Measurements from ENCODE around the gene TMEM125.

Gene TMEM125

DNA sequence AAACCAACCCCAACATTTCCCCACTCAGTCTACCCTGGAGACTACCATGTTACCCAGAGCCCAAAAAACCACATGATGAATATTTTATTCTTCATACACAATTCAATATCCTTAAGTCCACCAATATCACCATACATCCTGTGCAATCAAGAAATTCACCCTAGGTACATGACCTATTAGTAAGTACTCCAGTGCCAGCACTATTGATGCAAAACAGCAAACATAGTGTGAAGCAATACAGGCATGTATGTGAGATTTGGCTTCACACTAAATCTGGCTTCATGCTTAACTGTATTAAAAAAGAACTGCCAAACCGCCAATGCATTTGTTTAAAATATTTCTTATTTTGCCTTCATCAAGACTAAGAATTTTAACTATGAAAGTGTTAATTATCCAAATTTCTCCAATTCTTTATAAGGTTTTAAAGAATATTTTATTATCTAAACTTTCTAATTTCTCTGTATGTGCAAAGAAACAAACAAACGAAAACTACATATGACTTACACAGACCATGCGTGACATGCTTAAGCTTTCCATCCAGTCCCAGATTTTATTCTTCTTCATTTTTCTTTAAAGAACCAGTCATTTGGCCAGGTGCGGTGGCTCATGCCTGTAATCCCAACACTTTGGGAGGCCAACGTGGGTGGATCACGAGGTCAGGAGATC is 22.4 kb upstream of the TMEM125 start:
- no peak for DNase-seq

DNA sequence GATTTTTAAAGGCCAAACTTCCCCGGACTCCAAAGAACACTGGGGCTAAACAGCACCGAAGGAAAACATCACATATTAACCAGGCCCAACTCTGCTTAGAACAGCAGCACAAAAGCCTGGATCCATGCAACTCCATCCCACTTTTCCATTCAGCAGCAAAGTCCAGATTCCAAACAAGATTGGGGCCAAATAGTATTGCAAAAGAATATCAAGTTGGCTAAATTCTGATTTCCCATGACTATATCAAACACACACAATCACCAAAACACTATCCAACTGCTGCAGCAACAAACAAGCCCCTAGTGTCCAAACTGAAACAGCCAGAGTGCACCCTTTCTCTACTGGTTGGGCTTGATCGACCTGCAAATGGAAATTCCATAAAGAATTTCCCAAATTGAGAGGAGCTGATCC is 19.4 kb upstream of the TMEM125 start:
- DNase-seq, result no peak

DNA sequence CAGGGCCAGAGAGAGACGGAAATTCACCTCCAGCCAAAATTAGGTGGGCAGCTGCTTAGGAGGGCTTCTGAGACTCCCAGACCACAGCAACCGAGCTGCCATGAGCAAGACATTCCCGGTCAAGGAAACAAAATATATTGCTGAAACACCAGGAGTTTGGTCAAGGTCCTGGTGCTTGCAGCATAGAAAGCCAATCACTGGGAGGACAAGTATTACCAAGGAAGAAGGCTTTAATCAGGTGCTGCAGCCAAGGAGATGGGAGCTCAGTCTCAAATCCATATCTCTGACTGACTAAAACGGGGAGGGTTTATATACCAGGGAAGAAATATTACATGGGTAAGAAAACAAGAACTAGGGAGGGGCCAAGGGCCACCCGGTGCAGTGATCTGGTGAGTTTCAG is 18.8 kb upstream of the TMEM125 start:
- no peak for DNase-seq

DNA sequence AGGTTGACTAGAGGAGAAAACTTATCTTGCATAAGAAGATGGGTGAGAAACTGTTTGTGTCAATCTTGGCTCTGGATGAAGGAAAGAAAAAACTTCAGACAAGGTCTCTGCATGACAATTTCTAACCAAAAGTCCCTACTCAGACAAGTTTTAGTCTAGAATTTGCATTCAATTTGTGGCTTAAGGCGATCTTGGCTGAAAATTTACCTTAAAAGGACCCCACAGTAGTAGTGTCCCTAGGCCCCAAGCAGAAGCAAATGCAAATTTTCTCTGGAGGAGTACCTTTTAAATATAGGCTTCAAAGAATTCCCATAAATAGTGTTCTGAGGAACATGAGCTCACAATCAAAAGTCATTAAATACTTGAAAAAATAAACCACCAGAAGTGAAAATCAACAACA is 17.6 kb upstream of the TMEM125 start:
- no peak for DNase-seq

DNA sequence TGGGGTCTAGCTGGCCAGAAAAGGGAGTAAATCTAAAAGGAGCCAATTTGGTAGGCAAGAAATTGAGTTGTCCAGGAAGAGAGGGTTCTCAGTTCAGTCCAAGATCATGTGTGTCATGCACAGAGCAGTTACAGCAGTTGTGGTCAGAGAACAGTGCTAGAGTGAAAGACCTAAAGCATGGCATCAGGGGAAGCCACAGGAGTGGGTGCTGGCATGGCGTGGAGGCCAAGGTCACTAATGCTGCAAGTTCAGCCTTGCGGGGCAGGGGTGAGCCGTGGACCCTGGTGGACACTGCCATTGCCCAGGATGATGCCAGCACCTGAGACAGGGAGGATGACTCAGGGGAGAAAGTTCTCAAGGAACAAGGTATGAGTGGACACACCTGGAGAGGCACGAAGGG is 16.6 kb upstream of the TMEM125 start:
- DNase-seq, result no peak

DNA sequence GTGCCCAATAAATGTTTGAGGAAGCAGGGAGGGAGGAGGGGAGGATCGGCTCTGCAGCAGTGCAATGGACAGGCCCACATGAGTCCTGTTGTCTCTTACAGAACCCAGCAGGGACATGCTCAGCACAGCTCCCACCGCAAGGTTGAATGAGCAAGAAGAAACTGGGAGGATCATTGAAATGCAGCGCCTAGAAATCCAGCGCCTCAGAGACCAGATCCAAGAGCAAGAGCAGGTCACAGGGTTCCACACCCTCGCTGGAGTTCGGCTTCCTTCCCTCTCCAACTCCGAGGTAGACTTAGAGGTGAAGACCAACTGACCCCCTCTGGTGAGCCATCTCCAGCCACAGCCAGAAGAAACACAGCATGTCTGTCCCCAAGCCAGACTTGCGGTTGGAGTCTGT is 15.9 kb upstream of the TMEM125 start:
- DNase-seq, result no peak

DNA sequence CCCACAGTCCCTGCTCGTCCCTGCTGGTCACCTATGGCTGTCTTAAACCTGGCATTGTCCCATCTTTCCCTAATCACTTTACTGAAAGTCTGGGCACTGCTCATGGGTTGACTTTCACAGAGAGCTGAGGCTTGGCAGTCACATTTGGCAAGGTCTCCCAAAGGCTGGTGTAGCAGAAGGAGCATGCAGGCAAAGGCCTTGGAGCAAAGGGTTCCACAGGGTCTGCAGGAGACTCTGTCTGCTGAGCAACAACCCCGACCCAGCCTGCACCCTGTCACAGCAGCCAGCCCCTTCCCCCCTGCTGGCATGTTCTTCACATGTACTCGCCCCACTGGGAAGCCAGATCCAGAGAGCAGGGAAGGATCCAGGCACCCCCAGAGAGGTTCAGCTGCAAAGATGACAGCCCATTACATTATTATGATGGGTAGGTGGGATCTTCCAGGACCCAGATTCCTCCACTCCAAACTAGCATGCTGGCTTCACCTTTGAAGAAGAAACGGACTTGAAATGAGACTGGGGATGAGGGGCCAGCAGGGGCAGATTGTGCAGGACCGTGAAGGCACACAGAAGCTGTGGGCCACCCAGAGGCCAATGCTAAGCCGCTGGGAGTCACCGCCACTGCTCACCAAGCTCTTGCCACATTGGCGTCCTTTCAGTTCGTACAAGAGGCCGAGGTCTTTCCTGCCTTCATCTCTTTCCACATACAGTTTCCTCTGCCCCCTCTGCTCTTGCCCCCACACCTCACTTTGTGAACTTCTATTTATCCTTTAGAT is 14.2 kb upstream of the TMEM125 start:
- no peak for DNase-seq

DNA sequence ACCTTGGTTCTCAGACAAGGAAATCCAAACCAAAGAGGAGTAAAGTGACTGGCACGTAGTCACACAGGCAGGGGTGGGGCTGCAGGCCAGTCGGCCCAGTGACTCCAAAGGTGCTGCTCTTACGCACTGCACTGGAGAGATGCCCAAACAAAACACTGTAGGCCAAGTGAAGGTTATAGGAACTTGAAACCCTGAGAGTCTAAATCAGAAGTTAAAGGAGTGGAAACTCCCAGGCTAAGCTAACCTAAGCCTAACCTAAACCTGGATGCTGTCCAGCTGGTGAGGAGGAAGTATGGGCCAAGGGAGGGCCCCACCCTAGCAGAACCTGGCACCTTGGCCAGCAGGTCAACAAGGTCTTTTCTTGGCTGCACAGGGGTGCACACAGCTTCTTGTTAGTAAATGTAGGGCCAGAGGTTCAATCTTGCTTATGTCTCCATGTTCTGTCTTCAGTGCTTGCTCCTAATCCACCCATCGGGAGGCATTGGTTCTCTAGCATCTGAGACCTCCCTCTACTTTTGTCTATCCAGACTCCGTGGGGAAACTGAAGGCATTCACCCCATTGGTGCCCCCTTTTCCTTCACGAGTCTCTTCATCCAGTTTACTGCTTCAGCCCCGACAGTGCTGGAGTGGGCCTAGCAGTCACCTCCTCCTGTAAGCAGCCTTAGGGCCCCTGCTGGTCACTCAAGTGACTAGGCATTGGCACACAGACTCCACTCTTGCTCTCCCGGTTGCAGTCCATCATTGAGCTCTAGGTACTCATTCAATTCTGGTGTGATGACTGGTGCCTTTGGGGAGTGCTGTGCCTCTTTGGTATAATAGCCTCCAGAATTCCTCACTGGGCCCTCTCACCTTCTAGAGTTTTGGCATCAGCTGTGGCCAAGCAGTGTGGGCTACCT is 12.9 kb upstream of the TMEM125 start:
- DNase-seq, result no peak

DNA sequence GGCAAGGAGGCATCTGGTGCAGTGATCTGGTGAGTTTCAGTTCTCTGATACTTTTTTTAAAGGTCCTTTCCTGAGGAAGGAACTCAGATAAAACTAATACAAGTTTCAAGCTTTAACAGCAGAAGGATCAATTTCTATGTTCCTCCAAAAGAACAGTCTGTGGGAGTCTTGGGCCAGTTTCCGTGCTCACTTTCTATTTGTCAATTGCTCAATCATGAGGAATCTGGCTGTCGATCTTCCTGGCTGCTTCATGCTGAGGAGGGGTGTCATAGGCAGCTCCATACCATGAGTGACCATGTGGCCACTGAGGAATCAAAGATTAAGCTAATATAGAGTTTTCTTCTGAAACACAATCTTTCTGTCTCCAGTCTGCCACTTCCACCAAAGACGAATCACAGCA is 11.4 kb upstream of the TMEM125 start:
- DNase-seq, result no peak

DNA sequence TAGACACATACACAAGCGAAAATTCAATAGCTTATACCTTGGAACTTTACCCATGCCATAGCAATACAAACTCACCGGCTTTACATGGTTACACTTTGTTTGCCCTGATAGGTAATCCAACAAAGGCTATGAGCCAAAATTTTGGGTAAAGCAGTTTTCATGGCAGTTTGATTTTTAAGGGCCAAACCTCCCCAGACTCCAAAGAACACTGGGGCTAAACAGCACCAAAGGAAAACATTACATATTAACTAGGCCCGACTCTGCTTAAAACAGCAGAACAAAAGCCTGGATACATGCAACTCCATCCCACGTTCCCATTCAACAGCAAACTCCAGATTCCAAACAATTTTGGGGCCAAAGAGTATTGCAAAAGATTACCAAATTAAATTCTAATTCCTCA is 4.4 kb upstream of the TMEM125 start:
- DNase-seq, result no peak

DNA sequence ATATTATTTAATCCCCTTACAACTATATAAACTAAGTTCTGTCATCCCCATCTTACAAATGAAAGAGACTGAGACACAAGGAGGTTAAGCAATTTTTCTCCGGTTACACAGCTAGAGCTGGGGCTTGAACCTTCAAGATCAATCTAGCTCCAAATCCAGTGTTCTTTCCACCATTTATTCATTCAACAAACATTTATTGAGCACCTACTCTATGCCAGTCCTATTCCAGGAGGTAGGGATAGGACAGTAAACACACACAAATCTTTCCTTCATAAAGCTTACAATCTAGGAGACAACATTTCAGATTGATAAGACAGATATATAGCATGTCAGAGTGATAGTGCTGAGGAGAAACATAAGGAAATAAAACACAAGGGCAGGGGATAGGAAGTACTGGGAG is 2.9 kb upstream of the TMEM125 start:
- no peak for DNase-seq

DNA sequence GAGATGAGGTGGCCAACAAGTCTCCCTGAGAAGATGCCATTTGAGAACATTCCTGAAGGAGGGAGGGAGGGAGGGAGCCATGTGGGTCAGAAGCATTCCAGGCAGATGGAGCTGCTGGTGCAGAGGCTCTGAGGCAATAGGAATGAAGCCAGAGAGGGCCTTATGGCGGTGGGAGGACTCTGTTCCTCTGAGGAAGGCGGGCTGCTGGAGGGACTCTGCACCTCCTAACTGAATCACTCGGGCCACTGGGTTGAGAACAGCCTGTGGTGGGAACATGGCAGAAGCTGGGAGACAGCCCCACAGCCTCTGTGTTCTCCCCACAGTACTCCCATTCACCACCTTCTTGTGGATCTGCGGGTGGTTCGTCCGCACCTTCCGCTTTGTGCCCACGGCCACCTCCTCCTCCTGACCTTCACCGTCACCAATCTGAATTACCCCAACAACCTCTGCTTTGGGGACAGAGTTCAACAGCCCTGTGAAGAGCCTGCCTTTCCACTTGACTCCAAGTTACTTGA is 2.4 kb upstream of the TMEM125 start:
- DNase-seq, result no peak

DNA sequence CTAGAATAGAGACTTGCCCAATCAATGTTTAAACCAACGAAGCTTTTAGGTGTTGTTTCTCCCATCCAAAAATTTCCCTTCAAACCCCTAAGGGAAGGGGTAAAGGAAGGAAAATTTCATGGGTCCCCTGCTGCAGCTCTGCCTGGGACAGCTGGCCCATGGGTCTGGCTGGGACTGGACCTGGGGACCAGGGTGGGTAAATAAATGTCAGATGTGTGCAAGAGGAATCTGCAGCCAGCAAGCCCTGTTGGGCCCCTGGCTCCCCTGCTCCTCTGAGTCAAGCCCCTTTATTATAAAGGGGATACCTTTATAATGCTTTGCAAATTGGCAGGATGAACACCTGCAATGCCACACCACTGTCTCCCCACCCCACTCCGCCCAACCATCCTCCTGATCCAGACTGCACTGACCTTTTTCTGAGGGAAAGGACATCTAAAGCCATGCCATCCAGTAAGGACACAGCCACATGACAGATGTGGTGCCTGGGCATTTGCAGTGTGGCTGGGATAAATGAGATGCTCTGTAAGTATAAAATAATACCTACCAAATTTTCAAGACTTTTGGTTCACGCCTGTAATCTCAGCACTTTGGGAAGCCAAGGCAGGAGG is 1.9 kb upstream of the TMEM125 start:
- no peak for DNase-seq

DNA sequence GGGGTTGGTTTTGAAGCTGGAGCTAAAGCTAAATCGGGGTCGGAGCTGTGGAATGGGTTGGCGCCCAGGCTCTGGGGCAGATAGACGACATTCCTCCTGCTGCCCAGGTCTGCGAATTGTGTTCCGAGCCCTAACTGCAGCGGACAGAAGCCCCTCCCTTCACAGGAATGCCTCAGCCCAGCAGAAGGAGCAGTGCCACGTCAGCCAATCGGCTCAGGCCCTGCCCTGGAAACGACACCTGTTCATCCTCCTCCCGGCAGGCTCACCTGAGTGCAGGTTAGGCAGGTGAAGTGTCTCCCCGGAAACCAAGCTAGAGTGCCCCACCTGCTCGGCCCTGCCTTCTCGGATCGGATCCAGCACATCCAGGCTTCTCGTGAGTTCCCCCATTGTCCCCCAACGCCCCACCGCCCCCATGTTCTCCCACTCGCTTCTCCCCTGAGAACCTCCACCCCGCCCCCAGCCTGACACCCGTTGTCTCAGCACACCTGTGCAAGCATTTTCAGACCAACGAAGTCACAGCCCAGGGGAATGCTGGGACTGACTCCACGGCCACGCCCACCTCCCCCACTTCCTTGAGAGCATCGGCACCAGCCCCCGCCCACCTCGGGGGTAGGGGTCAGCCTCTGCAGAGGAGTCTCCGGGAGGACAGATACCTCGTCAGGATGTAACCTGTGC is 775 bp downstream of the TMEM125 start:
- DNase-seq, result peak; percentile 34

DNA sequence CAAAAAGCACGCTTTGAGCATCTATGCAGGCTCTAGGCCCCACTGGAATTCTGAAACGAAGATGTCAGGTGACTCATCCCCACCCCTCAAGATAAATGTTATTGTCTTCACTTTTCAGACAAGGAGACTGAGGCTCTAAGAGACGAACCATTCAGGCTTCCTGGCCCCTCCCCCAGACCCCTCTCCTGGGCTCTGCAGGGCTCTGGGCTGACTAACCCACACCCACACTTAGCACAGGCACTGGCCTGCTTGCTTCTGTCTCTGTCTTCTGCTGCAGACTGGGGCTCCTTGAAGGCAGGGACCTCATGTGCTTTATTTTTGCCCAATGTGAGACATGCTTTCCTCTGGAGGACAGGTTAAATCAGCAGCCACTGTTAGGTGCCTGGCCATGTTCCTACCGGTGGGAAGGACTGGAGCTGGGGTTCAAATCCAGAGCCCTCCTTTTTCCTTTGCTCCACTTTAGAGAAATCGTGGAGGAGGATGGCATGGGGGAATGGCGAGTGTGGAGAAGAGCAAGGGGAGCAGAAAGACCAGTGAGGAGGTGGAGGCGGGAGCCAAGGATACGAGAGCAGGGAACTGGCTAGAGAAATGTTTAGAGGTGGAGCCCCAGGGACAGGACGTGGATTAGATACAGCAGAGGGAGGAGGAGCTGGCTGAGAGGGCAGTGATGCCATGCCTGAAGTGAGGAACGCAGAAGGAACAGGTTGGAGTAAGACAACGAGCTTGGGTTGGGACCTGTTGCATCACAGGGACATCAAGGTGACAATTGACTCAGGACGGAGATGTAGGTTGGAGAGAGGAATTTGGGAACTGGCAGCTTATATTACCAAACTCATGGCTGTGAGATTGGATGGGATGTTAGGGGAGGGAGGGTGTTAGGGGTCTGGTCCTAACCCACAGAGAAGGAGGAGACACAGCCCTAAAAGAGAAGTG is 1.7 kb downstream of the TMEM125 start:
- peak; percentile 15 for DNase-seq

DNA sequence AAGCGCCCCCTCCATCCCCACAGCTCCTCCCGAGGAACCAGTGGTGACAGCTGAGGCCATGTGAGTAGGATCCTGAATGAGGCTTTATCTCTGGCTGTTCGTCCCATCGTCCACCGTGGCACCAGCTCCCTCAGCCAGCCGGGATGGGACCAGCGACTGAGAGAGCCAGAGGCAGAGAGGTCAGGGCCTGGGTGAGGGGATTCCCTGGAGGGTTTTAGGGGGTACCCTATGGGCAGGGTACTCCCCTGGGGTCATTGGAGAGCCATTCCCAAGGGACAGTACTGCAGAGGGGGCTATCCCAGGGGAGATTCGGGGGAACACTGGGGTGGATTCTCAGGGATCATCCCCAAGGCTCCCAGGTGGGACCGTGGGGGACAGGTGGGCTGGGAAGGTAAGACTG is 2.4 kb downstream of the TMEM125 start:
- no peak for DNase-seq

DNA sequence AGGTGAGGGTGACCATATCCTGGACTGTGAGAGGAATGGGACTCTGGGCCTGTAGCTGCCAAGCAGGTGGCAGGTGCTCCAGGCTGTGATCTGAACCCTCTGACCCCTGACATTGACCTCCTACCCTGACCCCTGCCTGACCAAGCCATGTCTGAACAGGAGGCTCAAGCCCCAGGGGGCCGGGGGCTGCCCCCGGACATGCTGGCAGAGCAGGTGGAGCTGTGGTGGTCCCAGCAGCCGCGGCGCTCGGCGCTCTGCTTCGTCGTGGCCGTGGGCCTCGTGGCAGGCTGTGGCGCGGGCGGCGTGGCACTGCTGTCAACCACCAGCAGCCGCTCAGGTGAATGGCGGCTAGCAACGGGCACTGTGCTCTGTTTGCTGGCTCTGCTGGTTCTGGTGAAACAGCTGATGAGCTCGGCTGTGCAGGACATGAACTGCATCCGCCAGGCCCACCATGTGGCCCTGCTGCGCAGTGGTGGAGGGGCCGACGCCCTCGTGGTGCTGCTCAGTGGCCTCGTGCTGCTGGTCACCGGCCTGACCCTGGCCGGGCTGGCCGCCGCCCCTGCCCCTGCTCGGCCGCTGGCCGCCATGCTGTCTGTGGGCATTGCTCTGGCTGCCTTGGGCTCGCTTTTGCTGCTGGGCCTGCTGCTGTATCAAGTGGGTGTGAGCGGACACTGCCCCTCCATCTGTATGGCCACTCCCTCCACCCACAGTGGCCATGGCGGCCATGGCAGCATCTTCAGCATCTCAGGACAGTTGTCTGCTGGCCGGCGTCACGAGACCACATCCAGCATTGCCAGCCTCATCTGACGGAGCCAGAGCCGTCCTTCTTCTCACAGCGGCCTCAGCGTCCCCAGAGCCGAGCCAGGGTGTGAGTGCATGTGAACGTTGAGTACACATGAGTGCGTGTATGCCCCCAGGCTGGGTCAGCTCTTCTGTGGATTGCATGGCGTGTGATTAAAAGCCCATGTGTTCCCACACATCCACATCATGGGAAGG is 3.1 kb downstream of the TMEM125 start:
- no peak for DNase-seq

DNA sequence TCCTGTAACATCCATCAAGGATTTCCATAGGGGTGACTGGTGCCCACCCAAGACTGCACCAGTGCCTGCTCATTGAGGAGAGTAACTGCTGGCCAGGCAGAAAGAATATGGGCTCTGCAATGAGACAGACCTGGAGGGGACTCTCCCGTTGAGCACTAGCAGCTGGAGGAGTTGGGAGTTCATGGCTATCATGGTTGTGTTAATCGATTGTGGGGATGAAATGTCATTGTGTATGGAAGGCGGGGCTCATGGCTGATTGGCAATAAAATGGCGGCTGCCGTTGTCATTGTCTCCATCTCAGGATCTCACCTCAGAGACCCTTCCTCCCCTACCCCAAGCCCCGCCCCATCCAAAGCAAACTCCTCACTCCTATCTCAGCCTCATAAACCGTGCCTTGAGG is 3.9 kb downstream of the TMEM125 start:
- no peak for DNase-seq

DNA sequence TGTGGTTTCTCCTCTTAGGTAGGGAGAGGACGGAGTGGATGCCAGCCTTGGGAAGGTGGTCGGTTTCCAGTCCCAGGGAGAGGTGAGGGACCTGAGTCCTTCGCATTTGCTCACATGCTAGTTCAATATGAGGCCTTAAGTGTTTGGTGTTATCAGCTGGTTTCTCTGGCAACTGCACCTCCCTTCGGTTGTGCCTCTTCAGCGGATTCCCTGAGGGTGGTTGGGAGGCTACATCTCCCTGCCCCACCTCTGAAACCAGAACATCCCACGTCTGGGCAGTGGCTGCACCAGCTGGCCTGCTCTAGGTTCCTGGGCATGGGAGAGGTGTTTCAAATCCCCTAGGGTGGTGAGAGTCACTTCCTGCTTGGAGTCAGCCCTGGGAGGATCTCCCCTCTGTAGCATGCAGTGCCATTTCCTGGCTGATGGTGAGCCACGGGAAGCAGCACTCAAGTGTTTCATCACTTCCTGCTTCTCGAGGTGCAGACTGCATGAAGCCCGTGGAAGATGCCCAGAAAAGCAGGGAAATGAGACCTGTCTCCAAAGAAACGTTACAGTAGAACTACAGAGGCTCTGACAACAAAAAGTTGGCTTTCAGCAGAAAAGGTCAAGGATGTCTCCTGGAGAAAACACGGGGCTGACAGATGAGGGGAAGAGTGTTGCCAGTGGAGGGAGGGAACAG is 4.5 kb downstream of the TMEM125 start:
- DNase-seq, result peak; percentile 54

Data from activated CD4-positive, alpha-beta T cell treated with anti-CD3 and anti-CD28 coated beads for 48 hours (primary cell).